ENCODE measurements around the gene CLBA1. TPM values are rescaled to one million over a fixed set of nuclear protein-coding genes. Genes with fewer than 3 reads are reported as not detected.

Gene CLBA1
- total RNA-seq = 11.5 and 12.3 TPM in 2 replicates

- H3K4me1 ChIP-seq (ENCODE audit: insufficient read depth, low read length) = peaks cover 8% of the 10 kb centered on the region
Observed at GRCh38 chr14:104985675-104986486, at the start of gene CLBA1. Gene CLBA1, plus strand, starts transcription at chr14:104985788. Its CDS starts 644 bp downstream, at chr14:104986432.

DNA sequence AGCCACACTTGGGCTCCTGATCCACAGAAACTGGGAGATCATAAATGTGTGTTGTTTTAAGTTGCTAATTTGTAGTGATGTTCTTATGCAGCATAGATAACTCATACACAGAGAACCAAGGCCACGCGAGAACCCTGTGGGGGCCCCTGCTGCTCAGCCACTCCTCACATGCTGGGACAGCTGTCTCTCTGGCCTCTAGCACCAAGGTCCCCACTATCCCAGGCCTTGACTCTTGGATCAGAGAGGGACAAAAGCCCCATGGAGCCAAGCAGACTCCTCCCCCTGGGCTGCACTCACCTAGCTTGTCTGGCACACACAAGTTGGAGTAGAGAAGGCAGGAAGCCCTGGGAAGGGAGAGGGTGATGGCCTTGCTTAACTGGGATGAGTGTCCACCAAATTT is 49.6 kb upstream of the CLBA1 start:
- no peak overlapping the region for H3K4me2 ChIP-seq (ENCODE audit: insufficient read depth, low read length)
- DNase-seq (ENCODE audit: insufficient read length, low spot score, missing footprints) = peak; percentile 25
- TF ChIP-seq, protein P1, sequence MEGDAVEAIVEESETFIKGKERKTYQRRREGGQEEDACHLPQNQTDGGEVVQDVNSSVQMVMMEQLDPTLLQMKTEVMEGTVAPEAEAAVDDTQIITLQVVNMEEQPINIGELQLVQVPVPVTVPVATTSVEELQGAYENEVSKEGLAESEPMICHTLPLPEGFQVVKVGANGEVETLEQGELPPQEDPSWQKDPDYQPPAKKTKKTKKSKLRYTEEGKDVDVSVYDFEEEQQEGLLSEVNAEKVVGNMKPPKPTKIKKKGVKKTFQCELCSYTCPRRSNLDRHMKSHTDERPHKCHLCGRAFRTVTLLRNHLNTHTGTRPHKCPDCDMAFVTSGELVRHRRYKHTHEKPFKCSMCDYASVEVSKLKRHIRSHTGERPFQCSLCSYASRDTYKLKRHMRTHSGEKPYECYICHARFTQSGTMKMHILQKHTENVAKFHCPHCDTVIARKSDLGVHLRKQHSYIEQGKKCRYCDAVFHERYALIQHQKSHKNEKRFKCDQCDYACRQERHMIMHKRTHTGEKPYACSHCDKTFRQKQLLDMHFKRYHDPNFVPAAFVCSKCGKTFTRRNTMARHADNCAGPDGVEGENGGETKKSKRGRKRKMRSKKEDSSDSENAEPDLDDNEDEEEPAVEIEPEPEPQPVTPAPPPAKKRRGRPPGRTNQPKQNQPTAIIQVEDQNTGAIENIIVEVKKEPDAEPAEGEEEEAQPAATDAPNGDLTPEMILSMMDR (IDR thresholded peaks at IDR 0.05; ENCODE audit: extremely low read depth, low read depth, low read length) = no peak
- no peak overlapping the region for H2AFZ ChIP-seq (ENCODE audit: low read length)
- no peaks in the 10 kb centered on the region for H3K79me2 ChIP-seq (ENCODE audit: insufficient read depth, low read length)
- peaks cover 35% of the 10 kb centered on the region for H3K27me3 ChIP-seq (ENCODE audit: insufficient read depth, low read length)
- no peak overlapping the region for H3K4me3 ChIP-seq (ENCODE audit: insufficient read depth, low read length)
- H3K4me1 ChIP-seq (ENCODE audit: insufficient read depth, low read length) = no peaks in the 10 kb centered on the region
- H3K27ac ChIP-seq (ENCODE audit: low read depth, low read length) = no peak overlapping the region
- H3K36me3 ChIP-seq (ENCODE audit: insufficient read depth, low read length) = no peaks in the 10 kb centered on the region
- no peaks in the 10 kb centered on the region for H4K20me1 ChIP-seq (ENCODE audit: insufficient read depth, low read length)
- H3K9me3 ChIP-seq (ENCODE audit: low read depth, low read length) = no peaks in the 10 kb centered on the region

More at GRCh38 chr14:104985675-104986486, at the start of gene CLBA1:
- Histone ChIP-seq H4K20me1 (ENCODE audit: insufficient read depth, low read length) (no peaks in the 10 kb centered on the region), H3K36me3 (ENCODE audit: insufficient read depth, low read length) (peaks cover 4% of the 10 kb centered on the region), H3K4me3 (ENCODE audit: insufficient read depth, low read length) (peak within 1 kb of the TSS; percentile 83), H3K27ac (ENCODE audit: low read depth, low read length) (peak within 1 kb of the TSS; percentile 86), H2AFZ (ENCODE audit: low read length) (peak within 1 kb of the TSS; percentile 76), H3K4me2 (ENCODE audit: insufficient read depth, low read length) (peak within 1 kb of the TSS; percentile 94), H3K27me3 (ENCODE audit: insufficient read depth, low read length) (no peaks in the 10 kb centered on the region), H3K9me3 (ENCODE audit: low read depth, low read length) (no peaks in the 10 kb centered on the region), H3K79me2 (ENCODE audit: insufficient read depth, low read length) (peaks cover 11% of the 10 kb centered on the region)
- TF ChIP-seq, protein P1 (IDR thresholded peaks at IDR 0.05; ENCODE audit: extremely low read depth, low read depth, low read length) = no peak
- DNase-seq (ENCODE audit: insufficient read length, low spot score, missing footprints) = peak; percentile 100

GRCh38 chr14:104936361-104937155 is 49.0 kb upstream of the CLBA1 start:
- Histone ChIP-seq H3K27me3 (ENCODE audit: insufficient read depth, low read length) (peaks cover 32% of the 10 kb centered on the region), H3K27ac (ENCODE audit: low read depth, low read length) (no peak overlapping the region), H2AFZ (ENCODE audit: low read length) (no peak overlapping the region), H3K4me1 (ENCODE audit: insufficient read depth, low read length) (no peaks in the 10 kb centered on the region), H3K4me3 (ENCODE audit: insufficient read depth, low read length) (no peak overlapping the region), H3K9me3 (ENCODE audit: low read depth, low read length) (no peaks in the 10 kb centered on the region), H4K20me1 (ENCODE audit: insufficient read depth, low read length) (no peaks in the 10 kb centered on the region), H3K4me2 (ENCODE audit: insufficient read depth, low read length) (no peak overlapping the region), H3K36me3 (ENCODE audit: insufficient read depth, low read length) (no peaks in the 10 kb centered on the region), H3K79me2 (ENCODE audit: insufficient read depth, low read length) (no peaks in the 10 kb centered on the region)
- DNase-seq (ENCODE audit: insufficient read length, low spot score, missing footprints) = peak; percentile 58
- TF ChIP-seq, protein P1 (IDR thresholded peaks at IDR 0.05; ENCODE audit: extremely low read depth, low read depth, low read length) = no peak

GRCh38 chr14:104937161-104937560 is 48.4 kb upstream of the CLBA1 start:
- peak; percentile 81 for DNase-seq (ENCODE audit: insufficient read length, low spot score, missing footprints)
- no peaks in the 10 kb centered on the region for H3K9me3 ChIP-seq (ENCODE audit: low read depth, low read length)
- H3K27ac ChIP-seq (ENCODE audit: low read depth, low read length) = no peak overlapping the region
- no peaks in the 10 kb centered on the region for H4K20me1 ChIP-seq (ENCODE audit: insufficient read depth, low read length)
- TF ChIP-seq, protein P1 (IDR thresholded peaks at IDR 0.05; ENCODE audit: extremely low read depth, low read depth, low read length) = no peak
- H3K4me3 ChIP-seq (ENCODE audit: insufficient read depth, low read length) = no peak overlapping the region
- no peaks in the 10 kb centered on the region for H3K36me3 ChIP-seq (ENCODE audit: insufficient read depth, low read length)
- H3K4me1 ChIP-seq (ENCODE audit: insufficient read depth, low read length) = no peaks in the 10 kb centered on the region
- H2AFZ ChIP-seq (ENCODE audit: low read length) = no peak overlapping the region
- H3K79me2 ChIP-seq (ENCODE audit: insufficient read depth, low read length) = no peaks in the 10 kb centered on the region
- no peak overlapping the region for H3K4me2 ChIP-seq (ENCODE audit: insufficient read depth, low read length)
- peaks cover 26% of the 10 kb centered on the region for H3K27me3 ChIP-seq (ENCODE audit: insufficient read depth, low read length)
